ENCODE results near the gene GOLGA2.
A peak's percentile ranks its signal among the peaks of the same experiment; 100 is the strongest.

The GOLGA2 gene, protein sequence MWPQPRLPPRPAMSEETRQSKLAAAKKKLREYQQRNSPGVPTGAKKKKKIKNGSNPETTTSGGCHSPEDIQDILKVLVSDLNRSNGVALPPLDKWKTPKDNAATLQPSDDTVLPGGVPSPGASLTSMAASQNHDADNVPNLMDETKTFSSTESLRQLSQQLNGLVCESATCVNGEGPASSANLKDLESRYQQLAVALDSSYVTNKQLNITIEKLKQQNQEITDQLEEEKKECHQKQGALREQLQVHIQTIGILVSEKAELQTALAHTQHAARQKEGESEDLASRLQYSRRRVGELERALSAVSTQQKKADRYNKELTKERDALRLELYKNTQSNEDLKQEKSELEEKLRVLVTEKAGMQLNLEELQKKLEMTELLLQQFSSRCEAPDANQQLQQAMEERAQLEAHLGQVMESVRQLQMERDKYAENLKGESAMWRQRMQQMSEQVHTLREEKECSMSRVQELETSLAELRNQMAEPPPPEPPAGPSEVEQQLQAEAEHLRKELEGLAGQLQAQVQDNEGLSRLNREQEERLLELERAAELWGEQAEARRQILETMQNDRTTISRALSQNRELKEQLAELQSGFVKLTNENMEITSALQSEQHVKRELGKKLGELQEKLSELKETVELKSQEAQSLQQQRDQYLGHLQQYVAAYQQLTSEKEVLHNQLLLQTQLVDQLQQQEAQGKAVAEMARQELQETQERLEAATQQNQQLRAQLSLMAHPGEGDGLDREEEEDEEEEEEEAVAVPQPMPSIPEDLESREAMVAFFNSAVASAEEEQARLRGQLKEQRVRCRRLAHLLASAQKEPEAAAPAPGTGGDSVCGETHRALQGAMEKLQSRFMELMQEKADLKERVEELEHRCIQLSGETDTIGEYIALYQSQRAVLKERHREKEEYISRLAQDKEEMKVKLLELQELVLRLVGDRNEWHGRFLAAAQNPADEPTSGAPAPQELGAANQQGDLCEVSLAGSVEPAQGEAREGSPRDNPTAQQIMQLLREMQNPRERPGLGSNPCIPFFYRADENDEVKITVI

DNA sequence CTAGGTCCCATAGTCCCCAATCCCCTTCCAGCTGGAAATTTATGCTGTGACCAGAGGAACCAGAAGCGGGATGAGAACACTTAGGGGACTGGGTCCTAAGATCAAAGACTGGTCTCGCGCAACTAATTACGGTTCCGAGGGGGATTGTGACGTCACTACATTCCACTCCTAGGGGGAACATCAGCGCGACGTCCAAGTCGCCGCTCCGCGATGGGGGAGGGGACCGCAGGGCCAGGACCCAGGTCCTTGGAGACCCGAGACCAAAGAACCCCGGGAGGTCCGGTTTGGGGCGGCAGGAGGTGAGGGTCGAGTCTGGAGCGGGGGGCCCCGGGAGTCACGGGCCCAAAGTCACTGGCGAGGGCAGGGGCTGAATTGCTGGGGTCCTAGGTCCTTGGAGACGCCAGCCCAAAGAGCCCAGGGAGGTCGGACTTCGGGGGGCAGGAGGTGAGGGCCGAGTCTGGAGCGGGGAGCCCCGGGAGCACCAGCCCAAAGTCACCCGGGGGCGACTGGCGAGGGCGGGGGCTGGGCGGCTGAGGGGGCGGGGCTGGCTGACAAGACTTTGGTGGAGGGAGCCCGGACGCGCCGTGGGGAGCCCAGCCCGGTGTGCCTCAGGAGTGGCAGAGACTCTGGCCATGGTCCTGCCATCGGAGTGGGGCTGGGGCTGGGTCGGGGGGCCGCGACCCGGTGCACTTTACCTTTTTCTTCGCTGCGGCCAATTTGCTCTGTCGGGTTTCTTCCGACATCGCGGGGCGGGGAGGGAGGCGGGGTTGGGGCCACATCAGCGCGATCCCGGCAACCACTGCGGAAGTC is at the start of gene GOLGA2:
Gene GOLGA2 (minus strand): TSS at position 810 of the 810 bp plus-strand sequence. CDS start 31 bp downstream, at position 779.
- DNase-seq (ENCODE audit: low spot score), result no peak

DNA sequence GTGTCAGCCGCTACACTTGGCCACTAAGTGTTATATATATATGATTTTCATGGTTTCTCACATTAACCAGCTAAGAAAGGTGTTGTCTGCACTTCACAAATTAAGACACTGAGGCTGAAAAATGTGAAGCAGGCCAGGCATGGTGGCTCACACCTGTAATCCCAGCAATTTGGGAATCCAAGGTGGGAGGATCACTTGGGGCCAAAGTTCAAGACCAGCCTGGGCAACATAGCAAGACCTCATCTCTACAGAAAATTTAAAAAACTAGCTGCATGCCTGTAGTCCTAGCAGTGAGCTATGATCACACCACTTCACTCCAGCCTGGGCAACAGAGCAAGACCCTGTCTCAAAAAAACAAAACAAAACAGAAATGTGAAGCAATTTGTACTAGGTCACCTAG is 48.6 kb upstream of the GOLGA2 start:
- no peak for DNase-seq (ENCODE audit: low spot score)

DNA sequence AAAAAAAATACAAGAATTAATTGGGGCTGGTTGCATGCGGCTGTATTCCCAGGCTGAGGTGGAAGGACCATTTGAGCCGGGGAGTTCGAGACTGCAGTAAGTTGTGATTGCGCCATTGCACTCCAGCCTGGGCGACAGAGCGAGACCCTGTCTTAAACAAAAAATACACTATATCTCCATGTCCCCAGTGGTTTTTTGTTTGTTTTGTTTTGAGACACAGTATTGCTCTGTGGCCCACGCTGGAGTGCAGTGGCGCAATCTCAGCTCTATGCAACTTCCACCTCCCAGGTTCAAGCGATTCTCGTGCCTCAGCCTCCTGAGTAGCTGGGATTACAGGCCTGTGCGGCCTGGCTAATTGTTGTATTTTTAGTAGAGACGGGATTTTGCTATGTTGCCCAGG is 48.0 kb upstream of the GOLGA2 start:
- DNase-seq (ENCODE audit: low spot score), result no peak

DNA sequence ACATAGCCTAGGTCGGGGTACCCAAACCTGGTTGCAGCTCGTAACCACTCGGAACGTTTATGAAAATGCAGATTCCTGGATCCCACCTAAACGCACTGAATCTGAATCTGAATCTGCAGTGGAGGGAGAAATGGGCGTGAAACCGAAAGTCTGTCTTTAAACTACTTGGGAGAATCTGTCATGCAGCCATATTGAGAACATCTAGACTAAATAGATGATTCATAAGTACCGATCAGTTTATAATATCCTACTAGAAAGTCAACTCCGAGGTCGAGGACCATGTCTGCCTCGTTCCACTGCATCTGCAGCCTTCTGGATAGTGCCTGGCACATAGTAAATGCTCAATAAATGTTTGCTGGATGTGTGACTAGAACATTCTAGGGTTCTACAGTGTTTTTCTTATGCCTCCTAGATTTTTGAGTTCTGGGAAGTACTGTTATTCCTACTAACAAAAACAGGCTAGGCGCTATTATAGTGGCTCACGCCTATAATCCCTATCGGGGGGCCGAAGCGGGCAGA is 47.5 kb upstream of the GOLGA2 start:
- peak; percentile 33 for DNase-seq (ENCODE audit: low spot score)

DNA sequence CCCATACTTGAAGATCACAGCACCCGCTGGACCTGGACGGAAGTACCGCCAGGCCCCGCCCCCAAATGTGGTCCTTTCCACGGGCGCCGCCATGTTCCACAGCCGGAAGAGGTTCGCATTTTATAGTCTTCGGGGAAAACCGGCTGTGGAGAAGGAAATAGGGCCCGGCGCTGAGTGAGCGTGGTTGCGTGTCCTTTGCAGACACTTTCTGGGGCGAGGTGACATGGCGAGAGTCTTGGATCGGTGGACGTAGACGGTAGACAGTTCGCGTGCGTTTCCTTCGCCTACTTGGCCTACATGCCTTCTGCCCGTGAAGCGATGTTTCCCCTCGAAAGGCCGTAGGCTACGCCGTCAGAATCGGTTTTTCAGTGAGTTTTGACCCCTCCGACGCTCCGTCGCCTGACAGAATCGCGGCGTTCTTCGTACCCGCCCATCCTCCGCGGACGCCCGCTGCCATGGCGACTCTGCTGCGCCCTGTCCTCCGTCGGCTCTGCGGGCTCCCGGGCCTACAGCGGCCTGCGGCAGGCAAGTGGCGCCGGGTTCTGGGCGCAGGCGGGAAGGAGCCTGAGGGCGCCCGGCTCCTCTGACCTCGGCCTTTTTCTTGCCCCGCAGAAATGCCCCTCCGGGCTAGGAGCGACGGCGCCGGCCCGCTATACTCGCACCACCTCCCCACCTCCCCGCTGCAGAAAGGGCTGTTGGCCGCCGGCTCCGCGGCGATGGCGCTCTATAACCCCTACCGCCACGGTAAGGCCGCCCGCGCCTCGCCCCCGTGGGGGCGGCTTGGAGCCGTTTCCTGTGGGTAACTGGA is 46.8 kb upstream of the GOLGA2 start, which contains the start of the genes COQ4 and TRUB2:
Gene COQ4 (plus strand): TSS at position 436 of the 808 bp plus-strand sequence. CDS start 20 bp downstream, at position 456.
Gene TRUB2 (minus strand): TSS at position 44 of the 808 bp plus-strand sequence. CDS start 39 bp downstream, at position 5.
- peak; percentile 87 for DNase-seq (ENCODE audit: low spot score)

DNA sequence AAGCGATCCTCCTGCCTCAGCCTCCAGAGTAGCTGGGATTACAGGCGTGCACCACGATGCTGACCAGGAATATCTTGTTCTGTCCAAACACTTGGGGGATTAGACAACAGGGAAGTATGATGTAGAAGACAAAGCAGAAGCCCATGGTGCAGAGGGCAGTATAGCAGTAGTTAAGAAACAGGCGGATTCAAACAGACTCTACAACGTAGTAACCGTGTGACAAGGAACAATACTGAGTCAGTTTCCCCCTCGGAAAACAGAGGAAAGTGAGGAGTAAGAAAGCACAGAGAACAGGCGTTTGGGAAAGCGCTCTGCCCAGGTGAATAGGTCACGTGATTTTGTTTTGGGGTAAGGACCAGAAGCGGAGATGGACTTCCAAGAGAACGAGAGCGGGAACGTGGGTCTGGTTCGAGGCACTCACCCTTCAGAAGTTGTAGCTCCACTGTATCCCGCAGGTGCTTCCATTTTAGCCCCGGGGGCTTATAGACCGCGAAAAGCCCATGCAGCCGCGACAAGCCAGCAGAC is 46.1 kb upstream of the GOLGA2 start:
- no peak for DNase-seq (ENCODE audit: low spot score)

DNA sequence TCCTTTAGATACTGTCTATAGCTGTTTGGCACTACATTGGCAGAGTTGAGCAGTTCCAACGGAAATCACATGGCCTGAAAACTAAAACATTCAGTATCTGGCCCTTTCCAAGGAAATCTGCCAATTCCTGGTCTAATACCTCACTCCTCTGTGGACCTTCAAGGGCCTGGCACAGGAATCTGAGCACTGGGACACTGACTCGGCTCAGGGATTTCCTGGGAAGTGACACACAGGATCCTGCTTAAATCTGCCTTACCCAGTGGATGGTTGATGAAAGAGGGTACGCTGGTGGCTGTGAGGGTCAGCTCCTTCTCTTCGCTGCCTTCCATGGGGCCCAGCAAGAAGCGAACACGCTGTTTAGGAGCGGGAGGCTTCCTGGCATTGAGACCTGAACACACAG is 45.5 kb upstream of the GOLGA2 start:
- peak; percentile 33 for DNase-seq (ENCODE audit: low spot score)

DNA sequence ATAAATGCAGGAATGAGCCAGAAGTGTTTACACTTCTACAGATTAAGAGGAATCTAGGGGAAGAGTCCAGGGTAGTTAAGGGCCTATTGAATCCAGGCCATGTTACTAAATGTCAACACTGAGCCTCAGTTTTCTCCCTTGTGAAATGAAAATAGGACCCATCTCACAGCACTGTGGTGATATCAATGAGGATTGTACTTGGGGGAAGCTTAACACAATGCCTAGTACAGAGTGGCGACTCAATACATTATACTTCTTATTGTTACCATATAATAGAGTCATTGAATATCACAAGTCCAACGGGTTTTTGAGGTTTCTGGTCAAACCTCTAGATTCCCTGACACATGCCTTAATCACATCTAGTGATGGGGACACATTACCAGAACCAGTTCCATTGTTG is 41.8 kb upstream of the GOLGA2 start:
- no peak for DNase-seq (ENCODE audit: low spot score)

DNA sequence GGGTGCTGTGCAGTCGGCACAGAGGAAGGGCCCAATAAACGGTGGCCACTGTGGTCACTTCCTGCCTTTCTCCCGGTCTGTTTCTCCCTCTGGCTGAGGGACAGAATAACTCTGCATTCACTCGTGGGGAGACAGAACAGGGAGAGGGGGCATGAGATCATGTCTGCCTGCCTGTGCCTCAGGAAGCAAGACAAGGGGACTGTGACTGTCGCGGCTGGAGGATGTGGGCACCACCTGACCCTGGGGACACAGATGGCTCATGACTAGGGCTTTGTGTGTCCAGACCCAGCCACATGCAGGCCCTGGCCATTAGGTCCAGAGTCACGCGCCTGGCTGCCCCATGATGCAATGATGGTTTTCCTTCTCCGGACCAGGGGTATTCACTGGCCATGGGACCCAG is 40.6 kb upstream of the GOLGA2 start:
- peak; percentile 71 for DNase-seq (ENCODE audit: low spot score)

DNA sequence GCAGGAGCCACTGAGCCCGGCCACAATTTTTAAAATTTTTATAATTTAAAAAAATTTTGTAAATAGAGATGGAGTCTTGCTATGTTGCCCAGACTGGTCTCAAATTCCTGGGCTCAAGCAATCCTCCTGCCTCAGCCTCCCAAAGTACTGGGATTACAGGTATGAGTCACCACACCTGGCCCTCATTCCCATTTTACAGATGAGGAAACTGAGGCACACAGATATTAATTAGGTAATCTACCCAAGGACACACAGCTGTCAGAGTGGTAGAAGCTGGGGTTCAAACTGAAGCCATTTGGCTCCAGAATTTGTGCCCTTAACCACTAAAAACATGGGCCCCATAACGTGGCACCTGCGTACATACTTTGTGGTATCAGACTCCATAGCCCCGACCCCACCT is 38.9 kb upstream of the GOLGA2 start:
- no peak for DNase-seq (ENCODE audit: low spot score)

DNA sequence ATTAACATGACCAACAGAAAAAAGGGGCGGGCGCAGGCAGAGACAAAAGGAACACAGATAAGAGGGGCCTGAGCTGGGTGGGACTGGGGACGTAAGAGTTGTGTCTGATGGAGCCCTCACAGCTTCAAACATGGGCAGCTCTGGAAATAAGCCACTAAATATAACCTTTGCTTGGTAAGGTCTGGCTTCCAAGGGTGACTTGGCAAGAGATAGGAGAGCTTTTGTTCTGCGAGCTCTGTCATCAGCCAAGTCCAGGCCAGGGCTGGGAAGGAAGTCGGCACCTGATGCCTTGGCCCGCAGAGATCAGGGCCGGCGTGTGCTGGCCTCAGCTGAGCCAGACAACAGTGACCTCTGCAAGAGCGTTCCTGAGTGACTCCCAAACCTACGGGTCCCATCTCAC is 34.7 kb upstream of the GOLGA2 start:
- no peak for DNase-seq (ENCODE audit: low spot score)

DNA sequence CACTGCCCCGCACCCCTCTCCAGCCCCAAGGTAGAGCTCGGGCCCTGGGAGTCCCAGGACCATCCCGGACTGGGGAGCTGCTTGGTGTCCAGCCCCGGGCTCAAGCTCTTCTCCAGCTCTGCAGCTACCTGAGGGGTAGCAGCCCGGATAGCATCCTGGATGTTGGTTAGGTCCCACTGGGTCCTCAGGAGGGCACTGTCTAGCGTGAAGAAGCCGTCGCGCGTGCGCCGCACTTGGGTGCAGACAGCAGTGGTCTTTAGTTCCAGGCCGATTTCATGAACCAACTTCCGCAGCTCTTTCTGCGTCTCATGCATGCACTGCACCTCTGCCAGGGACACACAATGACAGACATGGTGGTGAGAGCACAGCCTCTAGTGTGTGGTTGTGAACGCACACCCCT is 33.7 kb upstream of the GOLGA2 start:
- DNase-seq (ENCODE audit: low spot score), result no peak

DNA sequence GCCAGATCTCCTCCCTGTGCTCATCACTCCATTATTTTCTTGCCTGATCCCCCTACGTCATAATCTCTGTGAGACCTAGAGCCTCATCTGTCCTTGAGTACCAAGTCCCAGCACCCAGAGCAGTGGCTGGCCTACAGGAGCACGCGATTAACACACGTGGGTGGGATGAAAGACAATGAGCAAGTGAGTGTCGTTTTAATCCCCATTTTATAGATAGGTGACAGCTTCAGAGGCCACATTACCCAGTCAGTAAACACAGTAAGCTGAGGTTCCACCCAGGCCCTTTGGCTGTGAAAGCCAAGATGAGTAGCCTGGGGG is 29.1 kb upstream of the GOLGA2 start:
- no peak for DNase-seq (ENCODE audit: low spot score)

DNA sequence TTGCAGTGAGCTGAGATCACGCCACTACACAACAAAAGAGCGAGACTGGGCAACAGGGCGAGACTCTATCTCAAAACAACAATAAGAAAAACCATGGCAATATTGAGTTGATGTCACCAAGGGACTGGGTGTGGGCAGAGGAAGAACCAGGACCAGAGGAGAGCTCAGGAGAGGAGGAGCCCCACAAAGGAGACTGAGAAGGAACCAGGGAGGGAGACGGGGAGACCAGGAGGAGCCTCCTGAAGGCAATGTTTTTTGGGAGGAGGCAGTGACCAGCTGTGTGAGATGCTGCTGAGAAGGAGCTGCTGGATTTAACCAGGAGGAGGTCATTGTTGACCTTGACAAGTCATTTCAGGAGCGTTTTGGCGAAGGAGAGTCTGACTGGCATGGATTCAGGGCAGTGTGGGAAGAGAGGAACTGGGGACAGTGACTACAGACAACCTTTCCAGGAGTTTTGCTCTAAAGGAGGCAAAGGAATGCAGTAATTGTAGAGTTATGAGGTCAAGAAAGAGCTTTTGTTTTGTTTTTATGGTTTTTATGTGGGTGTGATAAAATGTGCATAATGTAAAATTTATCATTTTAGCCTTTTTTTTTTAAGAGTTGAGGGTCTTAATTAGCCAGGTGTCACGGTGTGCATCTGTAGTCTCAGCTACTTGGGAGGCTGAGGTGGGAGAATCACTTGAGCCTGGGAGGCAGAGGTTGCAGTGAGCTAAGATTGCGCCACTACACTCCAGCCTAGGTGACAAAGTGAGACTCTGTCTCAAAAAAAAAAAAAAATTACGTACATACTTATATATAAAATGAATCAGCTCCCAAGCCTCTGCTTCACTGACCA is 28.5 kb upstream of the GOLGA2 start:
- DNase-seq (ENCODE audit: low spot score), result no peak

DNA sequence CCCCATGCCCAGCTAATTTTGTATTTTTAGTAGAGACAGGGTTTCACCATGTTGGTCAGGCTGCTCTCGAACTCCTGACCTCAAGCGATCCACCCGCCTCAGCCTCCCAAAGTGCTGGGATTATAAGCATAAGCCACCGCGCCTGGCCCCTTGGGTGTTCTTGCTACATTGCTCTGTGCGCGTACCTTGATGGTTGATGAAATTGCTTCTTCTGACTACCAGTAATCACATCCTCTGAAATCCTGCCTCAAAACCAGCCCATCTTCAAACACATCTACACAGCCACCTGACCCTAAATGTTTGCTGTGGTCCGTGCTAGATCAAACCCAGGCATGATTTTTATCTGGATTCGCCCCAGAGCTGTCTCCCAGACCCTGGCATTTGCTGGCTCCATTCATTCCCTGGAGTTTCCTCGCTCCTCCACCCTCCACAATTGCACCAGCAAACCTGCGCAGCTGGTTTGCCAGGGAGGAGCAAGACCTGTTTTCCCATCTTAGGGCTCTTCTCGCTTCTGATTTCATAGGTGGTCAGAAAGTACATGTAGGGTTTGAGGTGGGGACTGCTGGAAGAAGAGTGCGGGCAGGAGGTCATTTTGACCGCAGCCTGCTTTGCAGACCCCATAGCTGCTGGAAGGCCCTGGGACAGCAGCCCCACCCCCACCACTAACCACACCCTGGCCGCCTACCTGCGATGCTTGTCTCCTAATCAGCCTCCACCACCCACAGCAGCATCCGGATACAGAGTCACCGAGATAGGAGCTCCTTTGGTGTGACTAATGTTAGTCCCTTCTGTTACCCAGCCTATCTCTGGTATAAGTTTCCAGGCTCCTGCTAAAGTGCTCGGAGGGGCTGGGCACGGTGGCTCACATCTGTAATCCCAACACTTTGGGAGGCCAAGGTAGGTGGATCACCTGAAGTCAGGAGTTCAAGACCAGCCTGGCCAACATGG is 23.0 kb upstream of the GOLGA2 start:
- DNase-seq (ENCODE audit: low spot score), result no peak

DNA sequence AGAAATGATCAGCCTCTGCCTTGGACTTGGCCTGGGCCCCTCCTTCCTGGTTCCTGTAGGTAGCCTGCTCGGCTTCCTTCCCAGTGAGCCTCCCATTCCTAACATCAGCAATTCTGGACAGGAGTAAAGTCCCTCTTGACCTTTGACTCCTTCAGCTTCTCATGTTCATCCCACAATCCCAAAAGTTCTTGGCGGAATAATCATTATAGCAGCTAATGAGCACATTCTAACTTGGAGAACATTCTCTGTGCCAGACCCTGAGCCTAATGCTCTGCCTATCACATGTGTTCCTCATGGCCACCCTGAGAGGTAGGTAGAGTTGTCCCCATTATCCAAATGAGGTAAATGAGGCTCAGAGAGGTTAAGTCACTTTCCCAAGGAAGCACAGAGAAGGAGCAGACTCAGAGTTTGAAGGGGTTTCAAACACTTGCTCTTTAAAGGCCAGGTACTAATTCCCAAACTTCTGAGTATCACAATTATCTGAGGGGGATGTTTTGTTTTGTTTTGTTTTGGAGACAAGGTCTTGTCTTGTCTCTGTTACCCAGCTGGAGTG is 21.5 kb upstream of the GOLGA2 start:
- DNase-seq (ENCODE audit: low spot score), result no peak

DNA sequence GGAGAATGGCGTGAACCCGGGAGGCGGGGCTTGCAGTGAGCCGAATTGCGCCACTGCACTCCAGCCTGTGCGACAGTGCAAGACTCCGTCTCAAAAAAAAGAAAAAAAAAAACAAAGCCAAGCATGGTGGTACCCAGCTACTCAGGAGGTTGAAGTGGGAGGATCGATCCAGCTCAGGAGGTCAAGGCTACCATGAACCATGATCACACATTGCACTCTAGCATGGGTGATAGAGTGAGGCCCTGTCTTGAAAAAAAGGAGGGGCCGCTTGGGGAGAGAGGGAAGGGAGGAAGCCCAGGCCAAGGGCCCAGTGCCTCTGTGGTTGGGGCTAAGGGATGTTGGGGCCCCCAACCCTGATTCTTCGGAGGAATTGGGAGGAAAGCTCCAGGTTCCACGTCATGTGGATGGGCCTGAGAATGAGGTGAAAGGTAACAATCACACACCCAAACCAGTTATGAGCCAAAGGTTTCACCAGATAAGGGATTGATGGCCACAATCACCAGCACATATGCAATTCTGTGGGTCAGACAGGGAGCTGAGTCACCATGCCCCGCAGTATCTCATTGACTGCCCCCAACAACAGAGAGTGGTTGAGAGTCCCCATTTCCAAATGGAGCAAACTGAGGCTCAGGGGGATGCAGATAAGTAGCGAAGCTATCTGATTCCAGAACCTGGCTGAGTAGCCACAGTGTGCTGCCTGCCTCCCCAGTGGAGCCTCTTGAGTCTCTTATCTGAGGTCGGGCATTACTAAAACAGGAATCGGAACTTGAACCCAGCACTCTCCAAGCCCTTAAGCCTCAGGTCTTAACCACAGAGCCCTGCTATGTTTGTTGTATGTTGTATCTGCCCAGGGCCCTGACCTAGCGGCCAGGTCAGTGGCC is 20.8 kb upstream of the GOLGA2 start:
- no peak for DNase-seq (ENCODE audit: low spot score)

All from kidney capillary endothelial cell (primary cell).